T-helper 1 cell treated with Interleukin-12 subunit alpha and Interleukin-12 subunit beta and Interleukin-4 antibody, amounts not matched to agents 30 μg/mL and 1 μg/mL, for 36 hours (primary cell): ENCODE results near the gene VSIG1.

ENCODE experiments used
- H3K27ac Mint-ChIP-seq: one replicate; pipeline ENCODE4 v1.8.0; 2021; ENCODE audit warnings: mild to moderate bottlenecking, mixed read lengths
- H3K27me3 Mint-ChIP-seq: one replicate; pipeline ENCODE4 v1.8.0; 2021; ENCODE audit warnings: low read depth, mixed read lengths
- H3K36me3 Mint-ChIP-seq: one replicate; pipeline ENCODE4 v1.8.0; 2021; ENCODE audit warnings: low read depth, mixed read lengths
- H3K4me1 Mint-ChIP-seq: one replicate; pipeline ENCODE4 v1.8.0; 2021; ENCODE audit warnings: low read depth, mixed read lengths
- H3K4me3 Mint-ChIP-seq: one replicate; pipeline ENCODE4 v1.8.0; 2021; ENCODE audit warnings: mild to moderate bottlenecking, moderate library complexity, mixed read lengths
- H3K9me3 Mint-ChIP-seq: one replicate; pipeline ENCODE4 v1.8.0; 2021; ENCODE audit warnings: mixed read lengths

Gene VSIG1

DNA sequence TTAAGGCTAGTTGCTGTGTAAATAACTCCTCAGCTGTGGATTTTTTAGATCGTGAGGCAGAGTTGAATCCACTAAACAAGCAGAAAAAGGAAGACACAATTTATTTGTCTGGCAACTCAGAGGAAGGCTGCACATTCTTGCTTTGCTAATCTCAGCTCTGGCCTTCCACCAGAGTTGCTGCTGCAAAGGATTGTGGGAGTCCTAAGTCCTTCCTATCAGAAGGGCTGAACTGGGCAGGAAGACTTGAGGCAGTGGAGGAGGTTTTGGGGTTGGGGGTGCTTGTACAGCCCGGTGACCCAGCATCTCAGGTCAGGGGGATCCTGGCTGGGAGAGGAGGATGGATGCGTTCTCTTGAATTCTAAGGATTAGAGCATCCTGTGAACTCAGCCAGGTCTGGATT, 11.0 kb upstream of the VSIG1 start:
- Mint-ChIP-seq H3K4me3 (no peak overlapping the region), H3K27me3 (peaks cover 3% of the 10 kb centered on the region), H3K4me1 (no peaks in the 10 kb centered on the region), H3K36me3 (no peaks in the 10 kb centered on the region), H3K27ac (no peak overlapping the region), H3K9me3 (no peaks in the 10 kb centered on the region)

DNA sequence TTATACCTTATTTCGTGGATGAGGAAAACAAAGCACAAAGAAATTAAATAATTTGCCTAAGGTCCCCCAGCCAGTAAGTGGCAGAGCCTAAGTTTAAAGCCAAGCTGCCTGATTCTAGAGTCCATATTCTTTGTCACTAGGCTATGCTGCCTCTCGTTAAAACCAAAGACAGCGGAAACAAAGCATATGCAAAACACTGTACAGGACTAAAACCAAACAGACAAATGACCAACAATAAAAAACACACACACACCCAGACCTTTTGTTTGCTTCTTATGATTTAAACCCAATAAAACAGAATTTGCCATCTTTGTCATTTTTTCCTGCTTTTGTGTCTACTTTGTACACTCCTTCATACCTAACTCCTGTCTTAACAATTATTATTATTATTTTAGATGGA, 10.1 kb upstream of the VSIG1 start:
- Mint-ChIP-seq H3K27me3 (peaks cover 3% of the 10 kb centered on the region), H3K9me3 (no peaks in the 10 kb centered on the region), H3K27ac (no peak overlapping the region), H3K4me1 (no peaks in the 10 kb centered on the region), H3K4me3 (no peak overlapping the region), H3K36me3 (no peaks in the 10 kb centered on the region)

DNA sequence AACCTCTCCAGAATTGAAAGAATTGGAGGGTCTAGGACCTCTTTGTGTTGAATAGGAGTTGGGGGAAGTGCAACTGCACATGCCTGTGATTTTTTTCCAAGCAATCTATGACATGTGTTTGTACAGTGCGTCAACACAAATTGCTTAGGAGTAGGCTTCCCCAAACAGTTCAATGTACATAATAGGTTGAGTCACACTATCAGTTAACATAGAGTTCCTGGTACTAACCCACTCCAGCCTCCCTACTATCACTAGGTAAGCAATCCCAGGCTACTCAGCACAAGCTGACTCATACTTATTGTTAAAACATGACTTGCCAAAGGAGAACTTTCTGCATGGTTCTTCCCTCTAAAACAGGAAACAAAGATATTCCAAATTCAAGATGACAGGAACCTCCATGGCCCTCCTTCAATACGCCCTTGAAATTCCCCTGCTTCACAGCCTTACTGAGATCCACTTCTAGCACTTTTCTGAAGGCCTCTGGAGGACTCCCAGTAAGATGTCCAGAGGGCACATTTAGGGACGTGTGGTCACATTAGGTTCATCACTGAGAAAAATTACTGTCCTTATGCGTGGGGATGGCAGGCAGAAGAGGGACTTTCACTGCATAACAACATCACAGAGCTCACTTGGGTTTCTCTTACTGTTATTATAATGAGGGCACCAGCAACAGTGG, 8.4 kb upstream of the VSIG1 start:
- Mint-ChIP-seq H3K4me1 (no peaks in the 10 kb centered on the region), H3K27ac (no peak overlapping the region), H3K4me3 (no peak overlapping the region), H3K9me3 (no peaks in the 10 kb centered on the region), H3K27me3 (peaks cover 3% of the 10 kb centered on the region), H3K36me3 (no peaks in the 10 kb centered on the region)

DNA sequence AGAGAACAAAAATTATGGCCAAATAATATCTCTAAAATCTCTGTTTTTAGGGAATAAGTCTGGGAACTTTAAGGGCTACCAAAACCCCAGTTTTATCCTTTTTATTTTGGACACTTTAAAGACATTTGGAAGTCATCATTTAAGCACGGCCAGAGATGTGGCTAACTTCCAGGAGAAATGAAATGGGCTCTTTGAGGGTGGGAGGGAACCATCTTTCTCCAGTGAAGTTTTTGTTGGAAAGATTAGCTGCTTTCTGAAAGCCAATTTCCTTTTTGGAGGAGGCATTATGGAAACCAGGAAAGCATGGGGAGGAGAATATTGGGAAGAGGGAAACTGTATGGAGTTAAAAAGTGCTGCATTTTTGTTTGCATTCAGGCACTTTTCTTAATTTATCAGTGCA, 4.8 kb downstream of the VSIG1 start:
- Mint-ChIP-seq H3K9me3 (no peaks in the 10 kb centered on the region), H3K36me3 (no peaks in the 10 kb centered on the region), H3K4me1 (peaks cover 2% of the 10 kb centered on the region), H3K4me3 (no peak overlapping the region), H3K27ac (no peak overlapping the region), H3K27me3 (peaks cover 3% of the 10 kb centered on the region)

- no peak overlapping the region for H3K4me3 Mint-ChIP-seq
- peaks cover 2% of the 10 kb centered on the region for H3K4me1 Mint-ChIP-seq
- H3K36me3 Mint-ChIP-seq = no peaks in the 10 kb centered on the region
- no peaks in the 10 kb centered on the region for H3K9me3 Mint-ChIP-seq
- H3K27me3 Mint-ChIP-seq = peaks cover 7% of the 10 kb centered on the region
- H3K27ac Mint-ChIP-seq = no peak overlapping the region
Observed at GRCh38 chrX:108053218-108053617, 8.4 kb downstream of the VSIG1 start.

- Mint-ChIP-seq H3K4me3 (no peak overlapping the region), H3K4me1 (peaks cover 2% of the 10 kb centered on the region), H3K27ac (no peak overlapping the region), H3K27me3 (peaks cover 10% of the 10 kb centered on the region), H3K36me3 (no peaks in the 10 kb centered on the region), H3K9me3 (no peaks in the 10 kb centered on the region)
Observed at GRCh38 chrX:108055546-108055945, 10.7 kb downstream of the VSIG1 start.

DNA sequence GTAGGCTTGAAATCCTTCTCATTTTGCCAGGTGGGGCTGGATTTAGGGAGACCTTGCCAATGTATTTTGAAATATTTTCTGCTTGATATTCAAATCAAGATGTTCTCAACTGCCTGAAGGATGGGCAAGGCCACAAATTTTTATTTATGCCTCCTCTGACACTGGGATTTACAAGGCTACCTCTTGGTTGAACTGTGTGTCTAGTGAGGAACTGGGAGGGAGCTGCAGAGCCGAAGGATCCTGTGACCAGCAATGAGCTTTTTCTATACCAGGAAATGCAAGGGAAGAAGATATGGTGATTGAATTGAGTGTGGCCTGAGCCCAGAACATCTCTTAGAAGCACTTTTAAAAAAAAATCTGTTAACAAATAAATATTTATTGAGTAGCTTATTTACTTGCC, 14.9 kb downstream of the VSIG1 start:
- Mint-ChIP-seq H3K4me1 (no peaks in the 10 kb centered on the region), H3K4me3 (no peak overlapping the region), H3K27me3 (peaks cover 8% of the 10 kb centered on the region), H3K9me3 (no peaks in the 10 kb centered on the region), H3K27ac (no peak overlapping the region), H3K36me3 (no peaks in the 10 kb centered on the region)

- Mint-ChIP-seq H3K27ac (no peak overlapping the region), H3K4me3 (no peak overlapping the region), H3K36me3 (no peaks in the 10 kb centered on the region), H3K27me3 (peaks cover 6% of the 10 kb centered on the region), H3K9me3 (no peaks in the 10 kb centered on the region), H3K4me1 (no peaks in the 10 kb centered on the region)
Observed at GRCh38 chrX:108064001-108064400, 19.1 kb downstream of the VSIG1 start.

GRCh38 chrX:108064613-108065012, 19.7 kb downstream of the VSIG1 start:
- Mint-ChIP-seq H3K4me3 (no peak overlapping the region), H3K36me3 (no peaks in the 10 kb centered on the region), H3K9me3 (no peaks in the 10 kb centered on the region), H3K27ac (no peak overlapping the region), H3K4me1 (no peaks in the 10 kb centered on the region), H3K27me3 (peaks cover 11% of the 10 kb centered on the region)

DNA sequence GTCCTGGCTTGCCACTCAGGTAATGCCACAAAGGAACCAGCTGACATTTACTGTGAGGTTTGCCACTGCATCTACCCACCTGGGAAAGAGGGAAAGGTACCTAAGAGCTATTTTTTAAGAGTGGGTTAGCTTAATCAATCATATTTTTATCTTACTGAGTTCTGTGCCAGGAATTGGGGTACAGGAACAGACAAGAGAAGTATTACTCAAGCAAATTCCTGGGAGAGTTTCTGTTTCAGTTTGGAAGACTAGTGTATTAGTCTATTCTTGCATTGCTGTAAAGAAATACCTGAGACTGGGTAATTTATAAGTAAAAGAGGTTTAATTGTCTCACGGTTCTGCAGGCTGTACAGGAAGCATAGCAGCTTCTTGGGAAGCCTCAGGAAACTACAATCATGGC, 23.3 kb downstream of the VSIG1 start:
- Mint-ChIP-seq H3K27me3 (peaks cover 11% of the 10 kb centered on the region), H3K4me1 (no peaks in the 10 kb centered on the region), H3K36me3 (no peaks in the 10 kb centered on the region), H3K9me3 (no peaks in the 10 kb centered on the region), H3K4me3 (no peak overlapping the region), H3K27ac (no peak overlapping the region)

- no peak overlapping the region for H3K27ac Mint-ChIP-seq
- H3K36me3 Mint-ChIP-seq = no peaks in the 10 kb centered on the region
- no peaks in the 10 kb centered on the region for H3K4me1 Mint-ChIP-seq
- H3K4me3 Mint-ChIP-seq = no peak overlapping the region
- H3K27me3 Mint-ChIP-seq = peaks cover 11% of the 10 kb centered on the region
- H3K9me3 Mint-ChIP-seq = no peaks in the 10 kb centered on the region
Observed at GRCh38 chrX:108070891-108071290, 26.0 kb downstream of the VSIG1 start.

GRCh38 chrX:108071578-108071977, 26.7 kb downstream of the VSIG1 start:
- Mint-ChIP-seq H3K4me3 (no peak overlapping the region), H3K4me1 (no peaks in the 10 kb centered on the region), H3K9me3 (no peaks in the 10 kb centered on the region), H3K27ac (no peak overlapping the region), H3K36me3 (no peaks in the 10 kb centered on the region), H3K27me3 (peaks cover 11% of the 10 kb centered on the region)

DNA sequence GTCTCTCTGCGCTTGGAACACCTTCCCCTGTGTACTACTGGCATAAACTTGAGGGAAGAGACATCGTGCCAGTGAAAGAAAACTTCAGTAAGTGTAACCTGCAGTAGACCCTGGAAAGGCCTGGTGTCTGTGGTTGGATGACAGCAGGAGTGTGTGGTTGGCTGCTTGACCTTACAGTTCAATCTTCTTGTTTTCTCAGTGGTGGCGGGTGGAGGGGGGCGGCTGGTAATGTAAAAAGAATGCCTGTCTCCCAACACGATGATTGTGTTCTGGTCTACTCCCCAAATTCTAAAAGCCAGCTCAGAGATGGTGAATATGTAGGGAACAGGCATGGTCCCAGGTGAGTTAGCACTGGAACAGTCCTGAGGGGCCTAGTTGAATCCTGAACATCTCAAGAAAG, 27.9 kb downstream of the VSIG1 start:
- Mint-ChIP-seq H3K27me3 (peaks cover 11% of the 10 kb centered on the region), H3K27ac (no peak overlapping the region), H3K9me3 (no peaks in the 10 kb centered on the region), H3K4me3 (no peak overlapping the region), H3K36me3 (no peaks in the 10 kb centered on the region), H3K4me1 (no peaks in the 10 kb centered on the region)

DNA sequence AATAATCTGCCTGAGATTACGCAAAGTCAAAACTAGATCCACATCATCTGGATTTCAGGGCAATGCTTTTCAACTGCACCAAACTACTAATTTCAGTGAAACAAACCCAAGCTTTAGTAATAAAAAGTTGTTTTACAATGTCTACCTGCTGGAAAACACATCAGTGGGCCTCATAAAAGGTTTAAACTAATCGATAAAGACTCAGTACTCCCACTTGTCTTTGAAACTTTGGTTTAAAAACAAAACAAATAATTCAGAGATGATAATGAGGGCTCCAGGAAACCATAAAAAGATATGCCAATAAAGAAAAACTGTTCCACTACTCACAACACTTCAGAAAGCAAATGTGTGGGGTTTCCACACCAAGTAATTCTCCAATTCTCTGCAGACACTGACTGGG, 36.2 kb downstream of the VSIG1 start:
- Mint-ChIP-seq H3K27me3 (no peaks in the 10 kb centered on the region), H3K9me3 (no peaks in the 10 kb centered on the region), H3K4me3 (no peak overlapping the region), H3K36me3 (peaks cover 4% of the 10 kb centered on the region), H3K4me1 (no peaks in the 10 kb centered on the region), H3K27ac (no peak overlapping the region)

GRCh38 chrX:108087792-108088191, 42.9 kb downstream of the VSIG1 start:
- Mint-ChIP-seq H3K4me3 (no peak overlapping the region), H3K4me1 (peaks cover 14% of the 10 kb centered on the region), H3K9me3 (no peaks in the 10 kb centered on the region), H3K27ac (no peak overlapping the region), H3K27me3 (no peaks in the 10 kb centered on the region), H3K36me3 (peaks cover 5% of the 10 kb centered on the region)

GRCh38 chrX:108088511-108088910, 43.6 kb downstream of the VSIG1 start:
- no peak overlapping the region for H3K27ac Mint-ChIP-seq
- H3K9me3 Mint-ChIP-seq = no peaks in the 10 kb centered on the region

More at GRCh38 chrX:108088511-108088910, 43.6 kb downstream of the VSIG1 start:
- Mint-ChIP-seq H3K36me3 (peaks cover 5% of the 10 kb centered on the region), H3K4me1 (peaks cover 17% of the 10 kb centered on the region), H3K4me3 (no peak overlapping the region), H3K27me3 (no peaks in the 10 kb centered on the region)
